Measurements from ENCODE around the gene OSTN. TPM values are rescaled to one million over a fixed set of nuclear protein-coding genes. Genes with fewer than 3 reads are reported as not detected.

Gene OSTN
- total RNA-seq, 1 experiment from 2014 or later = not detected

GRCh38 chr3:191262650-191263049, 63.6 kb downstream of the OSTN start:
- ChIA-PET CTCF (no interaction called here), POLR2A (no interaction called here), RAD21 (ENCODE audit: low non-redundant PET in 1 of 2, low total read pairs in 2 of 2, uncharacterized antibody in 2 of 2, unreplicated experiment in 2 of 2) (no interaction called here)
- no peaks in the 10 kb centered on the region for H3K36me3 ChIP-seq (ENCODE audit: control insufficient read depth in 1 of 2, insufficient read depth in 2 of 2, low read length in 2 of 2)
- no peak overlapping the region for H2AFZ ChIP-seq (ENCODE audit: low read depth, low read length, poor library complexity, severe bottlenecking)
- no peaks in the 10 kb centered on the region for H3K27me3 ChIP-seq (ENCODE audit: insufficient read depth, low read length)
- H4K20me1 ChIP-seq (ENCODE audit: insufficient read depth) = no peaks in the 10 kb centered on the region
- no TSS peak for BruUV-seq (replicated peaks)
- no peak overlapping the region for H3K27ac ChIP-seq (ENCODE audit: low read depth, low read length)
- H3K9me2 ChIP-seq (ENCODE audit: insufficient read depth) = no peaks in the 10 kb centered on the region
- peaks cover 0 to 3% of the 10 kb centered on the region in 2 experiments; a peak in 1 of 4 replicates for H3K4me1 ChIP-seq (ENCODE audit: control insufficient read depth in 1 of 2, insufficient read depth in 2 of 2, low read length in 2 of 2)
- H3K4me3 ChIP-seq (replicated peaks in 1 of 2; ENCODE audit: low read depth in 1 of 2, low read length in 2 of 2) = no peak overlapping the region
- H3K4me2 ChIP-seq (ENCODE audit: low read length) = no peak overlapping the region
- DNase-seq (ENCODE audit: low read depth, low spot score) (no peak), ATAC-seq (no peak)
- no peaks in the 10 kb centered on the region for H3K9me3 ChIP-seq (ENCODE audit: control insufficient read depth in 1 of 2, insufficient read depth in 1 of 2, low read depth in 1 of 2, low read length in 2 of 2)
- H3K9ac ChIP-seq (ENCODE audit: low read length) = no peak overlapping the region
- TF ChIP-seq EGR1 (IDR thresholded peaks at IDR 0.05; ENCODE audit: low read depth) (no peak), SRF (IDR thresholded peaks at IDR 0.05; ENCODE audit: low read depth) (no peak), CBX3 (IDR thresholded peaks at IDR 0.05; ENCODE audit: low read depth) (no peak), ATF3 (IDR thresholded peaks at IDR 0.05) (no peak)
- H3K79me2 ChIP-seq (ENCODE audit: insufficient read depth, low read length) = no peaks in the 10 kb centered on the region
- intact Hi-C loops (cut with micrococcal nuclease) = no loop called here

GRCh38 chr3:191263365-191263764, 64.3 kb downstream of the OSTN start:
- BruUV-seq (replicated peaks) = no TSS peak
- ATAC-seq (no peak), DNase-seq (ENCODE audit: low read depth, low spot score) (no peak)
- H3K36me3 ChIP-seq (ENCODE audit: control insufficient read depth in 1 of 2, insufficient read depth in 2 of 2, low read length in 2 of 2) = no peaks in the 10 kb centered on the region
- POLR2A ChIA-PET = no interaction called here
- intact Hi-C loops (cut with micrococcal nuclease) = no loop called here
- CTCF ChIA-PET = no interaction called here
- H3K27me3 ChIP-seq (ENCODE audit: insufficient read depth, low read length) = no peaks in the 10 kb centered on the region
- H3K9me3 ChIP-seq (ENCODE audit: control insufficient read depth in 1 of 2, insufficient read depth in 1 of 2, low read depth in 1 of 2, low read length in 2 of 2) = no peaks in the 10 kb centered on the region
- H3K4me2 ChIP-seq (ENCODE audit: low read length) = no peak overlapping the region
- H3K4me3 ChIP-seq (replicated peaks in 1 of 2; ENCODE audit: low read depth in 1 of 2, low read length in 2 of 2) = no peak overlapping the region
- H3K27ac ChIP-seq (ENCODE audit: low read depth, low read length) = no peak overlapping the region
- H3K9me2 ChIP-seq (ENCODE audit: insufficient read depth) = no peaks in the 10 kb centered on the region
- RAD21 ChIA-PET (ENCODE audit: low non-redundant PET in 1 of 2, low total read pairs in 2 of 2, uncharacterized antibody in 2 of 2, unreplicated experiment in 2 of 2) = no interaction called here
- H3K79me2 ChIP-seq (ENCODE audit: insufficient read depth, low read length) = no peaks in the 10 kb centered on the region
- no peak overlapping the region for H2AFZ ChIP-seq (ENCODE audit: low read depth, low read length, poor library complexity, severe bottlenecking)
- H3K4me1 ChIP-seq (ENCODE audit: control insufficient read depth in 1 of 2, insufficient read depth in 2 of 2, low read length in 2 of 2) = peaks cover 0 to 3% of the 10 kb centered on the region in 2 experiments; a peak in 1 of 4 replicates
- H4K20me1 ChIP-seq (ENCODE audit: insufficient read depth) = no peaks in the 10 kb centered on the region
- no peak overlapping the region for H3K9ac ChIP-seq (ENCODE audit: low read length)
- no peak for TF ChIP-seq FOSL1 (IDR thresholded peaks at IDR 0.05; ENCODE audit: low read depth)
- no peak for TF ChIP-seq ATF3 (IDR thresholded peaks at IDR 0.05)
- TF ChIP-seq ELF1 (IDR thresholded peaks at IDR 0.05; ENCODE audit: borderline replicate concordance, low read depth) = no peak
- no peak for TF ChIP-seq EZH2 (IDR thresholded peaks at IDR 0.05)
- TF ChIP-seq, protein P1, sequence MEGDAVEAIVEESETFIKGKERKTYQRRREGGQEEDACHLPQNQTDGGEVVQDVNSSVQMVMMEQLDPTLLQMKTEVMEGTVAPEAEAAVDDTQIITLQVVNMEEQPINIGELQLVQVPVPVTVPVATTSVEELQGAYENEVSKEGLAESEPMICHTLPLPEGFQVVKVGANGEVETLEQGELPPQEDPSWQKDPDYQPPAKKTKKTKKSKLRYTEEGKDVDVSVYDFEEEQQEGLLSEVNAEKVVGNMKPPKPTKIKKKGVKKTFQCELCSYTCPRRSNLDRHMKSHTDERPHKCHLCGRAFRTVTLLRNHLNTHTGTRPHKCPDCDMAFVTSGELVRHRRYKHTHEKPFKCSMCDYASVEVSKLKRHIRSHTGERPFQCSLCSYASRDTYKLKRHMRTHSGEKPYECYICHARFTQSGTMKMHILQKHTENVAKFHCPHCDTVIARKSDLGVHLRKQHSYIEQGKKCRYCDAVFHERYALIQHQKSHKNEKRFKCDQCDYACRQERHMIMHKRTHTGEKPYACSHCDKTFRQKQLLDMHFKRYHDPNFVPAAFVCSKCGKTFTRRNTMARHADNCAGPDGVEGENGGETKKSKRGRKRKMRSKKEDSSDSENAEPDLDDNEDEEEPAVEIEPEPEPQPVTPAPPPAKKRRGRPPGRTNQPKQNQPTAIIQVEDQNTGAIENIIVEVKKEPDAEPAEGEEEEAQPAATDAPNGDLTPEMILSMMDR (IDR thresholded peaks at IDR 0.05 in 2 of 3, conservative IDR thresholded peaks at IDR 0.05 in 1 of 3; ENCODE audit: borderline replicate concordance in 1 of 3, insufficient read depth in 1 of 3, low read depth in 2 of 3, low read length in 2 of 3) = no peak
- TF ChIP-seq MAX (IDR thresholded peaks at IDR 0.05) = no peak
- no peak for TF ChIP-seq ZNF274 (IDR thresholded peaks at IDR 0.05; ENCODE audit: low read depth, low read length)
- TF ChIP-seq SRF (IDR thresholded peaks at IDR 0.05; ENCODE audit: low read depth) = no peak
- no peak for TF ChIP-seq EGR1 (IDR thresholded peaks at IDR 0.05; ENCODE audit: low read depth)
- TF ChIP-seq, protein P2, sequence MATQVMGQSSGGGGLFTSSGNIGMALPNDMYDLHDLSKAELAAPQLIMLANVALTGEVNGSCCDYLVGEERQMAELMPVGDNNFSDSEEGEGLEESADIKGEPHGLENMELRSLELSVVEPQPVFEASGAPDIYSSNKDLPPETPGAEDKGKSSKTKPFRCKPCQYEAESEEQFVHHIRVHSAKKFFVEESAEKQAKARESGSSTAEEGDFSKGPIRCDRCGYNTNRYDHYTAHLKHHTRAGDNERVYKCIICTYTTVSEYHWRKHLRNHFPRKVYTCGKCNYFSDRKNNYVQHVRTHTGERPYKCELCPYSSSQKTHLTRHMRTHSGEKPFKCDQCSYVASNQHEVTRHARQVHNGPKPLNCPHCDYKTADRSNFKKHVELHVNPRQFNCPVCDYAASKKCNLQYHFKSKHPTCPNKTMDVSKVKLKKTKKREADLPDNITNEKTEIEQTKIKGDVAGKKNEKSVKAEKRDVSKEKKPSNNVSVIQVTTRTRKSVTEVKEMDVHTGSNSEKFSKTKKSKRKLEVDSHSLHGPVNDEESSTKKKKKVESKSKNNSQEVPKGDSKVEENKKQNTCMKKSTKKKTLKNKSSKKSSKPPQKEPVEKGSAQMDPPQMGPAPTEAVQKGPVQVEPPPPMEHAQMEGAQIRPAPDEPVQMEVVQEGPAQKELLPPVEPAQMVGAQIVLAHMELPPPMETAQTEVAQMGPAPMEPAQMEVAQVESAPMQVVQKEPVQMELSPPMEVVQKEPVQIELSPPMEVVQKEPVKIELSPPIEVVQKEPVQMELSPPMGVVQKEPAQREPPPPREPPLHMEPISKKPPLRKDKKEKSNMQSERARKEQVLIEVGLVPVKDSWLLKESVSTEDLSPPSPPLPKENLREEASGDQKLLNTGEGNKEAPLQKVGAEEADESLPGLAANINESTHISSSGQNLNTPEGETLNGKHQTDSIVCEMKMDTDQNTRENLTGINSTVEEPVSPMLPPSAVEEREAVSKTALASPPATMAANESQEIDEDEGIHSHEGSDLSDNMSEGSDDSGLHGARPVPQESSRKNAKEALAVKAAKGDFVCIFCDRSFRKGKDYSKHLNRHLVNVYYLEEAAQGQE (IDR thresholded peaks at IDR 0.05; ENCODE audit: low read depth) = no peak

All from HCT116 (cell line).